Measurements from ENCODE around the gene KRTAP4-4.
A peak's percentile ranks its signal among the peaks of the same experiment; 100 is the strongest.
"Not testable (repeated sequence)": the region's sequence is repeated elsewhere in the genome, so short reads cannot be mapped to it uniquely, and the experiment has no call there.

KRTAP4-4 gene

DNA sequence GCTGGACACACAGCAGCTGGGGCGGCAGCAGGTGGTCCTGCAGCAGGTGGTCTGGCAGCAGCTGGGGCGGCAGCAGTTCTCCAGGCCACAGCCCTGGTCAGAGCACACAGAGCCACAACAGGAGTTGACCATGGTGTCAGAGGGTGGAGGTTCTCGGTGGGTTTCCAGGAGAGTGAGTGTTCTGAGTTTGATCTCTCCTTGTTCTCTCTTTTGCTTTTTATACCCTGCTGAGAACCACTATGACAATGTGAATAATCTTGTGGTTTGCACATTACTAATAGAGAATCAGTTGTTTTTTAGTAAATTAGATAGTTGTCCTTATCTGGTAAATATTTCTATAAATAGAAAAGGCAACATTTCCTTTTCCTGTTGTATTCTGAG lies 36.6 kb downstream of the KRTAP4-4 start, which contains the start of gene KRTAP4-12:
Gene KRTAP4-12, minus strand, starts transcription at position 192 of the 381 bp plus-strand sequence. Its CDS starts 60 bp downstream, at position 132.
- H3K4me3 ChIP-seq (ENCODE audit: low read depth, low read length); H3K27ac ChIP-seq (ENCODE audit: extremely low read depth, low read depth, low read length); H3K4me1 ChIP-seq (ENCODE audit: control insufficient read depth, insufficient read depth, low read length); H3K9me3 ChIP-seq (ENCODE audit: control insufficient read depth, insufficient read depth, low read depth, low read length); H3K36me3 ChIP-seq (ENCODE audit: control insufficient read depth in 2 of 2, insufficient read depth in 1 of 2, low read length in 2 of 2); POLR2A ChIA-PET: not testable (repeated sequence)
- CTCF ChIA-PET, result interaction anchor here (0.6 kb wide), 1 partner anchor 9 kb away, joined by 3 read pairs; no protein-coding TSS in a partner anchor
- peak; percentile 62 for TF ChIP-seq ZIC2 (tag by site-specific recombination; IDR thresholded peaks at IDR 0.05)

DNA sequence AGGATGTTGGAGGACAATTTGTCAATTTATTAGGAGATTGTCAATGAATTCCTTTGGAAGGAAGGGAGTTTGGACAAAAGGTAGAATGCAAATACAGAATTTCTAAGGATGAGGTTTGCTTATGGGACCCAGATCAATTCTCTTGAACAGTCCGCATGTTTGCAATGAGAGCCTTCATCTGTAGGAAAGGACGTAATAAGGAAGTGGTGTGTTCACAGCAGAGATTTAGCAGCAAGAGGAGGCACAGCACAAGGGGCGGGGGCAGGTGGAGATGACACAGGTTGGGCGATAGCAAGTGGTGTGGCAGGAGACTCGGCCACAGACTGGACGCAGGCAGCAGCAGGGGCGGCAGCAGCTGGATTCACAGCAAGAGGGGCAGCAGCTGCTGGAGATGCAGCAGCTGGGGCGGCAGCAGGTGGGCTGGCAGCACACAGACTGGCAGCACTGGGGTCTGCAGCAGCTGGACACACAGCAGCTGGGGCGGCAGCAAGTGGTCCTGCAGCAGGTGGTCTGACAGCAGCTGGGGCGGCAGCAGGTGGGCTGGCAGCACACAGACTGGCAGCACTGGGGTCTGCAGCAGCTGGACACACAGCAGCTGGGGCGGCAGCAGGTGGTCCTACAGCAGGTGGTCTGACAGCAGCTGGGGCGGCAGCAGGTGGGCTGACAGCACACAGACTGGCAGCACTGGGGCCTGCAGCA lies 37.1 kb downstream of the KRTAP4-4 start:
- H3K4me3 ChIP-seq (ENCODE audit: low read depth, low read length); H3K9me3 ChIP-seq (ENCODE audit: control insufficient read depth, insufficient read depth, low read depth, low read length); H3K36me3 ChIP-seq (ENCODE audit: control insufficient read depth in 2 of 2, insufficient read depth in 1 of 2, low read length in 2 of 2); H3K27ac ChIP-seq (ENCODE audit: extremely low read depth, low read depth, low read length); POLR2A ChIA-PET; H3K4me1 ChIP-seq (ENCODE audit: control insufficient read depth, insufficient read depth, low read length): not testable (repeated sequence)
- CTCF ChIA-PET, result interaction anchor here (0.6 kb wide), 1 partner anchor 9 kb away, joined by 3 read pairs; no protein-coding TSS in a partner anchor
- TF ChIP-seq SCRT1 (tag by site-specific recombination; IDR thresholded peaks at IDR 0.05; ENCODE audit: borderline replicate concordance) (peak; percentile 47; the same call in 1 of the 2 replicates), ZIC2 (tag by site-specific recombination; IDR thresholded peaks at IDR 0.05) (peak; percentile 84; the same call in 1 of the 2 replicates)

DNA sequence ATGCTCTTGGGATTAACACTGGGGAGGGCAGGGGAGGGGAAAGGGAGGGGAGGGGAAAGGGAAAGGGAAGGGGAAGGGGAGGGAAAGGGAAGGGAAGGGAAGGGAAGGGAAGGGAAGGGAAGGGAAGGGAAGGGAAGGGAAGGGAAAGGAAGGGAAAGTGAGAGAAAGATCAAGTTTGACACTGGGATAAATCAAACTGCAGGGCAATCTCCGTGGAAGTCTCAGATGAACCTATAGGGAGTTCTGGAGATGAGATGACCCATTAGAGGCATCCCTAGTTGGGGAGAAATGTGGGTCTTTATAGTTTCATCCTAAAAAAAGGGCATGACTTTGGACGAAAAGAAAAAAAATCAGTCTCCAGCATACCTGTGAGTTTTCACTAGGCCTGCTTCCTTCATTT lies 38.8 kb downstream of the KRTAP4-4 start:
- Histone ChIP-seq H3K36me3 (ENCODE audit: control insufficient read depth in 2 of 2, insufficient read depth in 1 of 2, low read length in 2 of 2) (no peaks in the 10 kb centered on the region), H3K4me3 (ENCODE audit: low read depth, low read length) (no peak overlapping the region), H3K9me3 (ENCODE audit: control insufficient read depth, insufficient read depth, low read depth, low read length) (no peaks in the 10 kb centered on the region; the same call in 1 of the 2 replicates), H3K4me1 (ENCODE audit: control insufficient read depth, insufficient read depth, low read length) (no peaks in the 10 kb centered on the region), H3K27ac (ENCODE audit: extremely low read depth, low read depth, low read length) (no peak overlapping the region)
- ChIA-PET CTCF (no interaction called here), POLR2A (no interaction called here)
- no peak for TF ChIP-seq ZNF174 (tag by site-specific recombination; IDR thresholded peaks at IDR 0.05)
- no peak for TF ChIP-seq ZNF571 (tag by site-specific recombination; IDR thresholded peaks at IDR 0.05)

GRCh38 chr17:41119696-41120690 lies 40.6 kb downstream of the KRTAP4-4 start:
- H3K4me3 ChIP-seq (ENCODE audit: low read depth, low read length); CTCF ChIA-PET; H3K36me3 ChIP-seq (ENCODE audit: control insufficient read depth in 2 of 2, insufficient read depth in 1 of 2, low read length in 2 of 2); H3K27ac ChIP-seq (ENCODE audit: extremely low read depth, low read depth, low read length); H3K4me1 ChIP-seq (ENCODE audit: control insufficient read depth, insufficient read depth, low read length); POLR2A ChIA-PET; H3K9me3 ChIP-seq (ENCODE audit: control insufficient read depth, insufficient read depth, low read depth, low read length): not testable (repeated sequence)
- 0 out of 2 replicates have a peak, but pooled peaks have one; percentile 14 for TF ChIP-seq ZFP3 (tag by site-specific recombination; IDR thresholded peaks at IDR 0.05; ENCODE audit: low read depth)

DNA sequence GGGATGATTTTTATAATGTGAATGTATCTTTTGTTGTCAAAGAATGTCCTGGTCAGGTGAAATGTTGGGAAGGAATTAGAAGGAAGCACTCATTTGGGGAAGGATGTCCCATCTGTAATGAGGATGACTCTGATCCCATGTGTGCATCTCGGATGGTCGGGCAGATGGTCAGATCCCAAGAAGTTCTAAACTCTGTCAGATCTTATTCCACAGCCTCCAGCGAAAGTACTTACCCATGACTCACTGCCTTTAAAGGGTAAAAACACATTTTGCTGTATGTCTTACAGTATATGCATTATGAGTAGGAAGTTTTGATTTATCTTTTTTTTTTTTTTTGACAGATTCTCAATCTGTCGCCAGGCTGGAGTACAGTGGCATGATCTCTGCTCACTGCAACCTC lies 41.8 kb downstream of the KRTAP4-4 start:
- ChIA-PET POLR2A (no interaction called here), CTCF (no interaction called here)
- H3K27ac ChIP-seq (ENCODE audit: extremely low read depth, low read depth, low read length), result no peak overlapping the region
- no peaks in the 10 kb centered on the region for H3K36me3 ChIP-seq (ENCODE audit: control insufficient read depth in 2 of 2, insufficient read depth in 1 of 2, low read length in 2 of 2)
- H3K4me3 ChIP-seq (ENCODE audit: low read depth, low read length), result no peak overlapping the region
- no peaks in the 10 kb centered on the region for H3K4me1 ChIP-seq (ENCODE audit: control insufficient read depth, insufficient read depth, low read length)
- H3K9me3 ChIP-seq (ENCODE audit: control insufficient read depth, insufficient read depth, low read depth, low read length), result no peaks in the 10 kb centered on the region; the same call in 1 of the 2 replicates
- no peak for TF ChIP-seq ZNF488 (tag by site-specific recombination; IDR thresholded peaks at IDR 0.05)
- TF ChIP-seq, protein P1, sequence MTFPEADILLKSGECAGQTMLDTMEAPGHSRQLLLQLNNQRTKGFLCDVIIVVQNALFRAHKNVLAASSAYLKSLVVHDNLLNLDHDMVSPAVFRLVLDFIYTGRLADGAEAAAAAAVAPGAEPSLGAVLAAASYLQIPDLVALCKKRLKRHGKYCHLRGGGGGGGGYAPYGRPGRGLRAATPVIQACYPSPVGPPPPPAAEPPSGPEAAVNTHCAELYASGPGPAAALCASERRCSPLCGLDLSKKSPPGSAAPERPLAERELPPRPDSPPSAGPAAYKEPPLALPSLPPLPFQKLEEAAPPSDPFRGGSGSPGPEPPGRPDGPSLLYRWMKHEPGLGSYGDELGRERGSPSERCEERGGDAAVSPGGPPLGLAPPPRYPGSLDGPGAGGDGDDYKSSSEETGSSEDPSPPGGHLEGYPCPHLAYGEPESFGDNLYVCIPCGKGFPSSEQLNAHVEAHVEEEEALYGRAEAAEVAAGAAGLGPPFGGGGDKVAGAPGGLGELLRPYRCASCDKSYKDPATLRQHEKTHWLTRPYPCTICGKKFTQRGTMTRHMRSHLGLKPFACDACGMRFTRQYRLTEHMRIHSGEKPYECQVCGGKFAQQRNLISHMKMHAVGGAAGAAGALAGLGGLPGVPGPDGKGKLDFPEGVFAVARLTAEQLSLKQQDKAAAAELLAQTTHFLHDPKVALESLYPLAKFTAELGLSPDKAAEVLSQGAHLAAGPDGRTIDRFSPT (tag by site-specific recombination; IDR thresholded peaks at IDR 0.05), result no peak
- no peak for TF ChIP-seq ZNF510 (tag by site-specific recombination; IDR thresholded peaks at IDR 0.05; ENCODE audit: insufficient replicate concordance)
- TF ChIP-seq PRDM1 (tag by site-specific recombination; IDR thresholded peaks at IDR 0.05), result no peak
- no peak for TF ChIP-seq MYNN (tag by site-specific recombination; IDR thresholded peaks at IDR 0.05; ENCODE audit: borderline replicate concordance)
- TF ChIP-seq ZNF302 (tag by site-specific recombination; IDR thresholded peaks at IDR 0.05; ENCODE audit: low read depth), result no peak
- no peak for TF ChIP-seq ZNF266 (tag by site-specific recombination; IDR thresholded peaks at IDR 0.05; ENCODE audit: low read depth)
- TF ChIP-seq ZBTB7A (tag by site-specific recombination; IDR thresholded peaks at IDR 0.05; ENCODE audit: low read depth), result no peak
- TF ChIP-seq ZNF23 (tag by site-specific recombination; IDR thresholded peaks at IDR 0.05; ENCODE audit: borderline replicate concordance), result no peak
- TF ChIP-seq WT1 (tag by site-specific recombination; IDR thresholded peaks at IDR 0.05), result no peak
- TF ChIP-seq SP3 (tag by site-specific recombination; IDR thresholded peaks at IDR 0.05), result no peak
- TF ChIP-seq ZNF416 (tag by site-specific recombination; IDR thresholded peaks at IDR 0.05), result no peak
- no peak for TF ChIP-seq RBAK (tag by site-specific recombination; IDR thresholded peaks at IDR 0.05)
- TF ChIP-seq ZNF473 (tag by site-specific recombination; IDR thresholded peaks at IDR 0.05), result no peak
- TF ChIP-seq EGR2 (tag by site-specific recombination; IDR thresholded peaks at IDR 0.05; ENCODE audit: low read depth), result no peak

Measured in HEK293 (cell line).